ENCODE results near the gene TOMM34. TPM values are rescaled to one million over a fixed set of nuclear protein-coding genes. Genes with fewer than 3 reads are reported as not detected.

Gene TOMM34
- total and polyA plus RNA-seq, 2 of the 13 experiments (the other 11 are each of a cell fraction or from before 2014, with no cell fraction given) = 36.2 to 52.0 TPM

GRCh38 chr20:44911264-44911921 lies 48.8 kb downstream of the TOMM34 start (continued):
- TF ChIP-seq THAP8 (CRISPR knock-in tag; IDR thresholded peaks at IDR 0.05; ENCODE audit: borderline replicate concordance) (no peak), ATM (IDR thresholded peaks at IDR 0.05; ENCODE audit: borderline replicate concordance) (no peak), ZNF510 (CRISPR knock-in tag; IDR thresholded peaks at IDR 0.05; ENCODE audit: low read depth) (0 out of 2 replicates have a peak, but pooled peaks have one; percentile 75), ETV6 (CRISPR knock-in tag; conservative IDR thresholded peaks at IDR 0.05) (no peak), NFIB (CRISPR knock-in tag; IDR thresholded peaks at IDR 0.05; ENCODE audit: borderline replicate concordance) (no peak), YEATS2 (CRISPR knock-in tag; IDR thresholded peaks at IDR 0.05; ENCODE audit: borderline replicate concordance) (peak; percentile 79; the same call in 1 of the 2 replicates), ZNF75D (CRISPR knock-in tag; IDR thresholded peaks at IDR 0.05; ENCODE audit: borderline replicate concordance) (no peak), MYC (CRISPR knock-in tag; IDR thresholded peaks at IDR 0.05; ENCODE audit: borderline replicate concordance) (peak; percentile 84; the same call in 1 of the 2 replicates), CTCF (CRISPR knock-in tag; IDR thresholded peaks at IDR 0.05) (peak; percentile 95), CREB1 (IDR thresholded peaks at IDR 0.05) (no peak), CREB1 (CRISPR knock-in tag; IDR thresholded peaks at IDR 0.05) (no peak), HDAC6 (IDR thresholded peaks at IDR 0.05; ENCODE audit: low read depth, low read length) (no peak), ZNF282 (IDR thresholded peaks at IDR 0.05; ENCODE audit: partially characterized antibody) (no peak), ARID2 (CRISPR knock-in tag; IDR thresholded peaks at IDR 0.05; ENCODE audit: borderline replicate concordance) (no peak), KLF9 (CRISPR knock-in tag; IDR thresholded peaks at IDR 0.05; ENCODE audit: low read depth) (peak; percentile 95), SMAD3 (CRISPR knock-in tag; IDR thresholded peaks at IDR 0.05) (peak; percentile 91), JARID2 (CRISPR knock-in tag; IDR thresholded peaks at IDR 0.05; ENCODE audit: insufficient replicate concordance) (no peak), CEBPB (IDR thresholded peaks at IDR 0.05; ENCODE audit: borderline replicate concordance, low read depth, low read length) (peak; percentile 54), RERE (CRISPR knock-in tag; IDR thresholded peaks at IDR 0.05; ENCODE audit: low read depth) (no peak; the same call in 1 of the 2 replicates), ZNF256 (CRISPR knock-in tag; conservative IDR thresholded peaks at IDR 0.05) (0 out of 2 replicates have a peak, but pooled peaks have one; percentile 28), ZNF484 (CRISPR knock-in tag; IDR thresholded peaks at IDR 0.05; ENCODE audit: borderline replicate concordance, low read depth) (no peak), NR0B2 (CRISPR knock-in tag; IDR thresholded peaks at IDR 0.05) (peak; percentile 39; the same call in 1 of the 2 replicates), DNMT3B (CRISPR knock-in tag; conservative IDR thresholded peaks at IDR 0.05) (no peak)
